ENCODE results near the gene UBE2G1. TPM values are rescaled to one million over a fixed set of nuclear protein-coding genes. Genes with fewer than 3 reads are reported as not detected.
"Not testable (repeated sequence)": the region's sequence is repeated elsewhere in the genome, so short reads cannot be mapped to it uniquely, and the experiment has no call there.

Gene UBE2G1
- total RNA-seq, 2 experiments from 2014 or later = 58.5 to 58.8 TPM

DNA sequence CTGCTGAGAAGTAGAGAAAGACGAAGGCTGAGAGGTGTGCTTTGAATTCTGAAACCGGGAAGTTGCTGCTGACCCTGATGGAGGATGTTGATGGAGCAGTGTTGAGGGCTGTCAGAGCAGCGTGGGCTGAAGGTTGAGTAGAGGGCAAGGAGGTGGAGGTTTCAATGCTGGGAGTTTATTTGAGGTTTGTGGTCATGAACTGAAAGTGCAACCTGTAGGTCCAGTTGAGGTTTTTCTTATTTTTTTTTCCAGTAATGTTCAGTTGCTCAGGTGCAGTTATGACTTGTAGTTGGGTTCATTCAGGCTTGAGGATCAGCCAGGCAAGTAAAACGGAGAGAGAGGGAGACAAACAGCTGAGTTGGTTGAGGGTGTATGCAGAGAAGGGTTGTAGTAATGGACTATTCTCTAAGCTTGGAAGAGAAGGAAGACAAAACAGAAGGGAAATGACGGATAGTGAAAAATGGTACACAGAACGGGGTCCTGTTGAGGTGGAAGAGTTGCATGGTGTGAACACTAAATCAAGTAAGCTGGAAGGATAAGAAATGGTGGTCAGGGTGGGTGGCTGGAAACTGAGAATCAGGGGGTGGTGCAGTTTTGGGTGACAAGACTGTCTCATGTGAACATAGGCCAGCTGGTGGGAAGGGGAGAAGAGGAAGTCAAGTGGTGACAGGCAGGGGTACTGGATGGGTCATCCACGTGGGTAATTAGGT, 8.7 kb upstream of the UBE2G1 start:
- intact Hi-C loops (cut with DNase I, micrococcal nuclease) = no loop called here
- no peaks in the 10 kb centered on the region for H3K27me3 ChIP-seq (ENCODE audit: control insufficient read depth in 1 of 2, insufficient read depth in 2 of 2, low read length in 2 of 2)
- Mint-ChIP-seq H3K27ac (peak overlapping the region; percentile 64), H3K27me3 (no peaks in the 10 kb centered on the region), H3K36me3 (ENCODE audit: low read depth) (no peaks in the 10 kb centered on the region), H3K9me3 (no peaks in the 10 kb centered on the region), H3K4me1 (ENCODE audit: low read depth) (peaks cover 11% of the 10 kb centered on the region), H3K4me3 (peak overlapping the region; percentile 43)
- DNase-seq (peak in 4 of 14 experiments; percentile 23 to 85 (median 57)), ATAC-seq (ENCODE audit: poor library complexity) (peak; percentile 73)
- no peaks in the 10 kb centered on the region for H3K9me3 ChIP-seq (ENCODE audit: control insufficient read depth in 1 of 2, insufficient read depth in 1 of 2, low read length in 2 of 2)
- POLR2A ChIA-PET = interaction anchor here (1.4 kb wide), 1 partner anchor 232 kb away, joined by 7 read pairs; the partner anchor contains the start of genes CYB5D2 and ZZEF1
- no peaks in the 10 kb centered on the region for H3K36me3 ChIP-seq (ENCODE audit: insufficient read depth, low read length)
- no peak overlapping the region for H3K4me3 ChIP-seq (ENCODE audit: low read length)
- peak overlapping the region in 1 of 2 donors; percentile 18 for H3K27ac ChIP-seq (ENCODE audit: low read depth in 1 of 2, low read length in 2 of 2)
- TF ChIP-seq CTCF (IDR thresholded peaks at IDR 0.05) = no peak
- peaks cover 22% of the 10 kb centered on the region for H3K4me1 ChIP-seq (ENCODE audit: insufficient read depth, low read length)
- CTCF ChIA-PET = no interaction called here

- Mint-ChIP-seq H3K27me3 (no peaks in the 10 kb centered on the region), H3K4me3 (no peak overlapping the region)
- CTCF ChIA-PET = interaction anchor here (0.7 kb wide), 1 partner anchor 74 kb away, joined by 3 read pairs; no protein-coding TSS in a partner anchor
Observed at GRCh38 chr17:4369557-4370230, 3.2 kb upstream of the UBE2G1 start.

GRCh38 chr17:4368341-4368740, 1.9 kb upstream of the UBE2G1 start:
- Mint-ChIP-seq H3K27ac (no peak overlapping the region), H3K4me3 (peak overlapping the region; percentile 15), H3K36me3 (ENCODE audit: low read depth) (peaks cover 7% of the 10 kb centered on the region), H3K4me1 (ENCODE audit: low read depth) (peaks cover 17% of the 10 kb centered on the region), H3K9me3 (no peaks in the 10 kb centered on the region), H3K27me3 (no peaks in the 10 kb centered on the region)
- Histone ChIP-seq H3K27ac (ENCODE audit: low read depth in 1 of 2, low read length in 2 of 2) (no peak overlapping the region), H3K36me3 (ENCODE audit: insufficient read depth, low read length) (no peaks in the 10 kb centered on the region), H3K27me3 (ENCODE audit: control insufficient read depth in 1 of 2, insufficient read depth in 2 of 2, low read length in 2 of 2) (no peaks in the 10 kb centered on the region), H3K4me1 (ENCODE audit: insufficient read depth, low read length) (peaks cover 29% of the 10 kb centered on the region), H3K4me3 (ENCODE audit: low read length) (no peak overlapping the region), H3K9me3 (ENCODE audit: control insufficient read depth in 1 of 2, insufficient read depth in 1 of 2, low read length in 2 of 2) (no peaks in the 10 kb centered on the region)
- DNase-seq (no peak), ATAC-seq (ENCODE audit: poor library complexity) (no peak)
- ChIA-PET CTCF (no interaction called here), POLR2A (interaction anchor here (0.6 kb wide), 1 partner anchor 67 kb away, joined by 3 read pairs; no protein-coding TSS in a partner anchor)
- intact Hi-C loops (cut with DNase I, micrococcal nuclease) = loop anchor here (5.0 to 10.0 kb wide), 5 partner anchors 36 to 596 kb away; partner anchors contain the start of genes ANKFY1 (in 1 of the 2), NCBP3 (in 1 of the 2) and SPAG7 (in 1 of the 2)
- no peak for TF ChIP-seq CTCF (IDR thresholded peaks at IDR 0.05)

More at GRCh38 chr17:4369557-4370230, 3.2 kb upstream of the UBE2G1 start:
- Histone ChIP-seq H3K4me1 (ENCODE audit: insufficient read depth, low read length) (peaks cover 18% of the 10 kb centered on the region), H3K9me3 (ENCODE audit: control insufficient read depth in 1 of 2, insufficient read depth in 1 of 2, low read length in 2 of 2) (no peaks in the 10 kb centered on the region), H3K27me3 (ENCODE audit: control insufficient read depth in 1 of 2, insufficient read depth in 2 of 2, low read length in 2 of 2) (no peaks in the 10 kb centered on the region), H3K36me3 (ENCODE audit: insufficient read depth, low read length) (no peaks in the 10 kb centered on the region), H3K27ac (ENCODE audit: low read depth in 1 of 2, low read length in 2 of 2) (no peak overlapping the region), H3K4me3 (ENCODE audit: low read length) (no peak overlapping the region)
- no peaks in the 10 kb centered on the region for H3K9me3 Mint-ChIP-seq
- H3K4me1 Mint-ChIP-seq (ENCODE audit: low read depth) = peaks cover 14% of the 10 kb centered on the region
- peaks cover 7% of the 10 kb centered on the region for H3K36me3 Mint-ChIP-seq (ENCODE audit: low read depth)
- intact Hi-C loops (cut with DNase I, micrococcal nuclease) = loop anchor here (5.0 to 10.0 kb wide), 5 partner anchors 37 to 595 kb away; partner anchors contain the start of genes ANKFY1 (in 1 of the 2), NCBP3 (in 1 of the 2) and SPAG7 (in 1 of the 2)
- DNase-seq (no peak), ATAC-seq (ENCODE audit: poor library complexity) (no peak)
- no peak overlapping the region for H3K27ac Mint-ChIP-seq
- TF ChIP-seq CTCF (IDR thresholded peaks at IDR 0.05) = no peak
- POLR2A ChIA-PET = no interaction called here

DNA sequence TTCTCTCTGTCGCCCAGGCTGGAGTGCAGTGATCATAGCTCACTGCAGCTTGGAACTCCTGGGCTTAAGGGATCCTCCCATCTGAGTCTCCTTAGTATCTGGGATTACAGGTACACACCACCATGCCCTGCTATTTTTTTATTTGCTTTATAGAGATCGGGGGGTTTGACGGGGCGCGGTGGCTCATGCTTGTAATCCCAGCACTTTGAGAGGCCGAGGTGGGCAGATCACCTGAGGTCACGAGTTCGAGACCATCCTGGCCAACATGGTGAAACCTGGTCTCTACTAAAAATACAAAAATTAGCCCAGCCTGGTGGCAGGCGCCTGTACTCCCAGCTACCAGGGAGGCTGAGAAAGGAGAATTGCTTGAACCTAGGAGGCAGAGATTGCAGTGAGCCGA, 702 bp upstream of the UBE2G1 start:
- ATAC-seq (ENCODE audit: poor library complexity); CTCF ChIA-PET; H3K27me3 ChIP-seq (ENCODE audit: control insufficient read depth in 1 of 2, insufficient read depth in 2 of 2, low read length in 2 of 2); H3K27me3 Mint-ChIP-seq; DNase-seq; H3K9me3 Mint-ChIP-seq; H3K9me3 ChIP-seq (ENCODE audit: control insufficient read depth in 1 of 2, insufficient read depth in 1 of 2, low read length in 2 of 2); H3K36me3 ChIP-seq (ENCODE audit: insufficient read depth, low read length): not testable (repeated sequence)
- Histone ChIP-seq H3K27ac (ENCODE audit: low read depth in 1 of 2, low read length in 2 of 2) (peak overlapping the region; percentile 68 to 91), H3K4me1 (ENCODE audit: insufficient read depth, low read length) (peaks cover 37% of the 10 kb centered on the region), H3K4me3 (ENCODE audit: low read length) (peak overlapping the region; percentile 48)
- intact Hi-C loops (cut with DNase I, micrococcal nuclease) = loop anchor here (2.0 to 10.0 kb wide), 7 partner anchors 35 to 598 kb away; partner anchors contain the start of genes ANKFY1 (in 2 of the 2), CYB5D2 (in 1 of the 2), NCBP3 (in 1 of the 2) and SPAG7 (in 1 of the 2)
- POLR2A ChIA-PET = interaction anchor here (1.3 to 3.0 kb wide), 3 partner anchors 223 to 573 kb away, joined by 4 to 57 read pairs (median 4); partner anchors contain the start of genes CYB5D2, PELP1, RNF167 and SLC25A11
- peak overlapping the region; percentile 90 for H3K4me3 Mint-ChIP-seq
- H3K27ac Mint-ChIP-seq = peak overlapping the region; percentile 89
- peaks cover 27% of the 10 kb centered on the region for H3K4me1 Mint-ChIP-seq (ENCODE audit: low read depth)
- peaks cover 11% of the 10 kb centered on the region for H3K36me3 Mint-ChIP-seq (ENCODE audit: low read depth)

Data from CD4-positive, alpha-beta T cell (primary cell).